Activated T-helper 2 cell treated with anti-CD3 and anti-CD28 coated beads, Interferon-gamma antibody, Interleukin-2, Interleukin-4, amounts not matched to agents 10 μg/mL and 5 μg/mL and 100 μg/mL, durations not matched to agents 14 hours and 24 hours and 36 hours (primary cell): ENCODE data around the gene KCNK4. TPM values are rescaled to one million over a fixed set of nuclear protein-coding genes. Genes with fewer than 3 reads are reported as not detected.

Experiments
- DNase-seq: peaks from one replicate; pipeline ENCODE4 v3.0.0; 2021; ENCODE audit warnings: low spot score
- H3K27ac Mint-ChIP-seq: one replicate; pipeline ENCODE4 v1.8.0; 2021; ENCODE audit warnings: mixed read lengths
- H3K27me3 Mint-ChIP-seq: one replicate; pipeline ENCODE4 v1.8.0; 2021; ENCODE audit warnings: low read depth, mixed read lengths
- H3K36me3 Mint-ChIP-seq: one replicate; pipeline ENCODE4 v1.8.0; 2021; ENCODE audit warnings: low read depth, mixed read lengths
- H3K4me1 Mint-ChIP-seq: one replicate; pipeline ENCODE4 v1.8.0; 2021; ENCODE audit warnings: low read depth, mixed read lengths
- H3K4me3 Mint-ChIP-seq: one replicate; pipeline ENCODE4 v1.8.0; 2021; ENCODE audit warnings: low read depth, mild to moderate bottlenecking, moderate library complexity, mixed read lengths
- H3K9me3 Mint-ChIP-seq: one replicate; pipeline ENCODE4 v1.8.0; 2021; ENCODE audit warnings: mixed read lengths
- intact Hi-C: fragments of 100-400 bp; cut with micrococcal nuclease; formaldehyde crosslinking; loops from one replicate; pipeline ENCODE4 v1.15.1; 2023
- total RNA-seq: library from RNA; stranded (reverse); gene quantifications from 2 replicates; pipeline ENCODE4 v1.2.3, GENCODE V29; 2022

Gene KCNK4
- total RNA-seq, 1 donor from 2014 or later = not detected

- intact Hi-C loops = no loop called here
- Mint-ChIP-seq H3K9me3 (no peaks in the 10 kb centered on the region), H3K4me1 (peaks cover 9% of the 10 kb centered on the region), H3K36me3 (peaks cover 23% of the 10 kb centered on the region), H3K27me3 (no peaks in the 10 kb centered on the region), H3K27ac (no peak overlapping the region), H3K4me3 (no peak overlapping the region)
- no peak for DNase-seq
Measured at GRCh38 chr11:64324692-64325469, 33.8 kb downstream of the KCNK4 start.

DNA sequence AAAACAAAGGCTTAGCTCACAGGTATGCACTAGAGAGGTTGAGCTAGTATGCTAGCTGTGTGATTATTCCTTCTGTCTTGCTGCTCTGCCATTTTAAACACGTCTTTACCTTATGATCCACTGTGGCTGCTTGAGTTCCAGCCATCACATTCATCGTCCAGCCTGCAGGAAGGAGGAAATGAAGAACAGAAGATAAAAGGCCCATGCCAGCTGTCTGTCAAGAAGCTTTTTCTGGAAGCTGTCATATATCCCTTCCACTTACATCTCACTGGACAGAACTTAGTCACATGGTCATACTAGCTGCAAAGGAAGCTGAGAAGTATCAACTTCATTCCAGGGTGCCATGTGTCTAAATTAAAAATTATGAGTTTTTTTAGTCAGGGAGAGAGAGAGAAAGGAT is 36.3 kb downstream of the KCNK4 start:
- Mint-ChIP-seq H3K36me3 (no peaks in the 10 kb centered on the region), H3K9me3 (no peaks in the 10 kb centered on the region), H3K27ac (no peak overlapping the region), H3K4me1 (peaks cover 7% of the 10 kb centered on the region), H3K4me3 (no peak overlapping the region), H3K27me3 (no peaks in the 10 kb centered on the region)
- intact Hi-C loops = no loop called here
- DNase-seq = no peak

GRCh38 chr11:64327993-64328392 is 36.9 kb downstream of the KCNK4 start:
- Mint-ChIP-seq H3K4me1 (peaks cover 7% of the 10 kb centered on the region), H3K27me3 (no peaks in the 10 kb centered on the region), H3K36me3 (no peaks in the 10 kb centered on the region), H3K9me3 (no peaks in the 10 kb centered on the region), H3K4me3 (no peak overlapping the region), H3K27ac (no peak overlapping the region)
- DNase-seq = no peak
- intact Hi-C loops = no loop called here

- intact Hi-C loops = loop anchor here (2.0 kb wide), 1 partner anchor 26 kb away; the partner anchor contains the start of gene ESRRA
- no peak for DNase-seq
- peaks cover 5% of the 10 kb centered on the region for H3K36me3 Mint-ChIP-seq
- no peak overlapping the region for H3K27ac Mint-ChIP-seq
- no peak overlapping the region for H3K4me3 Mint-ChIP-seq
- H3K27me3 Mint-ChIP-seq = no peaks in the 10 kb centered on the region
- no peaks in the 10 kb centered on the region for H3K9me3 Mint-ChIP-seq
- H3K4me1 Mint-ChIP-seq = peaks cover 15% of the 10 kb centered on the region
Measured at GRCh38 chr11:64330888-64331287, 39.8 kb downstream of the KCNK4 start.

DNA sequence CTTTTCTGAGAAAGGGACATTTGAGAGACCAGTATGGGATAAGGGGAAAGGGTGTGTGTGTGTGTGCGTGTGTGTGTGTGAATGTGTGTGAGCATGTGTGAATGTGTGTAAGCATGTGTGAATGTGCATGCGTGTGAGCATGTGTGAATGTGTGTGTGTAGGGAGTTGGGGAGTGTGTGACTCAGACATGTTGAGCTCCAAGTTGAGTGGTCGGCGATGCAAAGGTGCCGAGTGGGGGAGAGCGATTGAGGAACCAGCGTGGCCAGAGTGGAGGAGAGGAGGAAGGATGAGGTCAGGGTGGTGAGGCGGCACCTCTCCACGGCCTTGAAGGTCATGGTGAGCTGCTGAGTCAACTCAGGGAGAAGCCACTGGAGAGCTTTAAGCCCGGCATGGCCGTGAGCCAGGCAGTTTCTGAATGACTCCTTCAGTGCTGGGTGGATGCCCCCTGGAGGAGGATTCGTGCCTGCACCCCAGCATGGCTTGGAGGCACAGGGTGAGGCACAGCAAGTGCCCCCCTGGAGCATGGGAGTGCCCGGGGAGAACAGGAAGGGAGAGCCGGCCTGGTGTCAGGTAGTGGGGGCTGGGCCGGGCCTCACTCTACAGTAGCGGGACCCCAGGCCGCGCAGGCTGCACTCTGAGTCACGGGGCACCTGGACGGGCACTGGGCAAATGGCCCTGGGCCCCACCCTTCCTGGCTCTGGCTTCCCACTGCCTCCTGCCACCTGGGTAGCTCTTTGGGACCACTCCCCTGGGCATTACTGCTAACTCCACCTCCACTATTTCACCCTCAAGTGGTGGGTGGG is 40.7 kb downstream of the KCNK4 start:
- intact Hi-C loops = loop anchor here (2.0 kb wide), 2 partner anchors 13 to 27 kb away; partner anchors contain the start of genes ESRRA and PRDX5
- Mint-ChIP-seq H3K4me1 (peaks cover 15% of the 10 kb centered on the region), H3K27me3 (no peaks in the 10 kb centered on the region), H3K4me3 (no peak overlapping the region), H3K27ac (peak overlapping the region; percentile 83), H3K9me3 (no peaks in the 10 kb centered on the region), H3K36me3 (peaks cover 5% of the 10 kb centered on the region)
- DNase-seq = peak; percentile 65

GRCh38 chr11:64333556-64333955 is 42.5 kb downstream of the KCNK4 start:
- no peak for DNase-seq
- no peak overlapping the region for H3K4me3 Mint-ChIP-seq
- peaks cover 22% of the 10 kb centered on the region for H3K4me1 Mint-ChIP-seq
- H3K9me3 Mint-ChIP-seq = no peaks in the 10 kb centered on the region
- no peak overlapping the region for H3K27ac Mint-ChIP-seq
- H3K27me3 Mint-ChIP-seq = no peaks in the 10 kb centered on the region
- intact Hi-C loops = loop anchor here (2.0 kb wide), 1 partner anchor 15 kb away; the partner anchor contains the start of gene PRDX5
- peaks cover 16% of the 10 kb centered on the region for H3K36me3 Mint-ChIP-seq

GRCh38 chr11:64334764-64335735 is 43.9 kb downstream of the KCNK4 start:
- peaks cover 32% of the 10 kb centered on the region for H3K4me1 Mint-ChIP-seq
- no peaks in the 10 kb centered on the region for H3K9me3 Mint-ChIP-seq
- no peak overlapping the region for H3K4me3 Mint-ChIP-seq
- no peak for DNase-seq
- no peaks in the 10 kb centered on the region for H3K27me3 Mint-ChIP-seq
- H3K27ac Mint-ChIP-seq = peak overlapping the region; percentile 69
- H3K36me3 Mint-ChIP-seq = peaks cover 23% of the 10 kb centered on the region
- intact Hi-C loops = no loop called here

- H3K27ac Mint-ChIP-seq = peak overlapping the region; percentile 17
- no peaks in the 10 kb centered on the region for H3K27me3 Mint-ChIP-seq
- intact Hi-C loops = no loop called here
- peaks cover 33% of the 10 kb centered on the region for H3K4me1 Mint-ChIP-seq
- H3K36me3 Mint-ChIP-seq = peaks cover 34% of the 10 kb centered on the region
- no peaks in the 10 kb centered on the region for H3K9me3 Mint-ChIP-seq
- no peak for DNase-seq
- no peak overlapping the region for H3K4me3 Mint-ChIP-seq
Measured at GRCh38 chr11:64337538-64338249, 46.6 kb downstream of the KCNK4 start.

DNA sequence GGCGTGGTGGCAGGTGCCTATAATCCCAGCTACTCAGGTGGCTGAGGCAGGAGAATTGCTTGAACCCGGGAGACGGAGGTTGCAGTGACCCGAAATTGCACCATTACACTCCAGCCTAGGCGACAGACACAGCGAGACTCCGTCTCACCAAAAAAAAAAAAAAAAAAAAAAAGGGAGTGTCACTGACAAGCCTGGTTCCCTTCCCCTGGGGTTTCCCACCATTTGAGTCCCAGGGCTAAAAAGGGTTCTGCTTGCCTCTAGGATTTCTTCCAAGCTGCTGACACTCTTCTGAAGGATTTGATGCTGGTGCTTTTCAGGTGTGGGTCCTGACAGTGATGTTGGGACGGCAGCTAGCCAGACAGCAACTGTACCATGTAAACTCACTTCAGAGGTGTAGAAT is 47.6 kb downstream of the KCNK4 start:
- Mint-ChIP-seq H3K4me3 (peak overlapping the region; percentile 92), H3K9me3 (no peaks in the 10 kb centered on the region), H3K36me3 (peaks cover 37% of the 10 kb centered on the region), H3K27me3 (no peaks in the 10 kb centered on the region), H3K27ac (peak overlapping the region; percentile 96), H3K4me1 (peaks cover 33% of the 10 kb centered on the region)
- no peak for DNase-seq
- intact Hi-C loops = no loop called here

- peak overlapping the region; percentile 96 for H3K27ac Mint-ChIP-seq
- no peaks in the 10 kb centered on the region for H3K27me3 Mint-ChIP-seq
- intact Hi-C loops = no loop called here
- H3K9me3 Mint-ChIP-seq = no peaks in the 10 kb centered on the region
- H3K4me3 Mint-ChIP-seq = peak overlapping the region; percentile 92
- DNase-seq = no peak
- H3K4me1 Mint-ChIP-seq = peaks cover 33% of the 10 kb centered on the region
- peaks cover 37% of the 10 kb centered on the region for H3K36me3 Mint-ChIP-seq
Measured at GRCh38 chr11:64339286-64339685, 48.2 kb downstream of the KCNK4 start.

DNA sequence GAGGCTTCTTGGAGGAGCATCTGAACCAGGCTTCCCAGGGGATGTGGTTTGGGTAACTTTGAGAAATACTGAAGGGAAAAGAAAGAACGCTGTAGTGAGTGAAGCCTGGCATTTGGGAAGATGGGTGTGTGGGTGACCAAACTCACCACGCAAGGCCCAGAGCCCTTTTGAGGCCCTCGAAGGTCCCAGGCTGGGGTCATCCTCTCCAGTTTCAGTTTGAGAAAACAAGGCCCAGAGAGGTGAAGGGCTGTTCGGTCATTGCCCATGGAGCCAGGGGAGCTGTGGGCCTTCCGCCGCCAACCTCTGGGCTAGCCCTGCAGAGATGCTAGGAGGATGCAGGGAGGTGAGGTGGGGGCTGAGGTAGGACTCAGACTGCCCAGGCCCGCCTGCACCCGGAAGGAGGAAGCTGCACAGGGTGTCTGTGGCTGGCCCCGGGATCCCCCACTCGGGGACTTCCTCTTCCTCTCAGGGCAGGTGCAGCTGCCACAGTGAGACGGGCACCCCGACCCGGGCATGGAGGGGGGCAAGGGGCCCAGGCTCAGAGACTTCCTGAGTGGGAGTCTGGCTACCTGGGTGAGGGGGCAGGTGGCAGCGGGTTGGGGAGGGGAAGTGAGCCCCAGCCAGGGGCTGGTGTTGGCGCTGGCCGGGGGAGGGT is 48.8 kb downstream of the KCNK4 start, which contains the start of gene CCDC88B:
TSS of gene CCDC88B (plus strand) at position 451 of the 655 bp plus-strand sequence. CDS start at position 514, 63 bp downstream.
- H3K27me3 Mint-ChIP-seq = no peaks in the 10 kb centered on the region
- DNase-seq = peak; percentile 78
- H3K27ac Mint-ChIP-seq = peak within 1 kb of the TSS; percentile 96
- H3K36me3 Mint-ChIP-seq = peaks cover 37% of the 10 kb centered on the region
- peak within 1 kb of the TSS; percentile 92 for H3K4me3 Mint-ChIP-seq
- intact Hi-C loops = loop anchor here (2.0 to 5.0 kb wide), 2 partner anchors 19 to 33 kb away; partner anchors contain the start of genes ESRRA and RPS6KA4
- no peaks in the 10 kb centered on the region for H3K9me3 Mint-ChIP-seq
- H3K4me1 Mint-ChIP-seq = peaks cover 33% of the 10 kb centered on the region
